Measurements from ENCODE around the gene BAIAP2L1. TPM values are rescaled to one million over a fixed set of nuclear protein-coding genes. Genes with fewer than 3 reads are reported as not detected.

Gene BAIAP2L1
- total and polyA plus RNA-seq, 2 of the 8 experiments (the other 6 are each of a cell fraction or from before 2014, with no cell fraction given), result 19.2 to 42.9 TPM

GRCh38 chr7:98362517-98362916 is 38.4 kb downstream of the BAIAP2L1 start (continued):
- TF ChIP-seq CHD7 (IDR thresholded peaks at IDR 0.05; ENCODE audit: insufficient replicate concordance, low read length) (peak; percentile 64), CBX5 (IDR thresholded peaks at IDR 0.05; ENCODE audit: low read depth, low read length) (no peak), POLR2AphosphoS5 (IDR thresholded peaks at IDR 0.05; ENCODE audit: low read depth, low read length) (0 out of 2 replicates have a peak, but pooled peaks have one; percentile 31), TEAD4 (IDR thresholded peaks at IDR 0.05; ENCODE audit: low read depth, low read length) (peak; percentile 65), TCF12 (IDR thresholded peaks at IDR 0.05; ENCODE audit: low read depth, low read length) (0 out of 2 replicates have a peak, but pooled peaks have one; percentile 10), KDM4A (IDR thresholded peaks at IDR 0.05; ENCODE audit: low read depth, low read length, severe bottlenecking) (no peak), E2F6 (IDR thresholded peaks at IDR 0.05) (no peak), RXRA (IDR thresholded peaks at IDR 0.05; ENCODE audit: insufficient read depth, low read depth, low read length) (no peak), CHD1 (IDR thresholded peaks at IDR 0.05; ENCODE audit: low read depth, low read length) (no peak)
